ENCODE results near the gene SCYL1.

Gene SCYL1

DNA sequence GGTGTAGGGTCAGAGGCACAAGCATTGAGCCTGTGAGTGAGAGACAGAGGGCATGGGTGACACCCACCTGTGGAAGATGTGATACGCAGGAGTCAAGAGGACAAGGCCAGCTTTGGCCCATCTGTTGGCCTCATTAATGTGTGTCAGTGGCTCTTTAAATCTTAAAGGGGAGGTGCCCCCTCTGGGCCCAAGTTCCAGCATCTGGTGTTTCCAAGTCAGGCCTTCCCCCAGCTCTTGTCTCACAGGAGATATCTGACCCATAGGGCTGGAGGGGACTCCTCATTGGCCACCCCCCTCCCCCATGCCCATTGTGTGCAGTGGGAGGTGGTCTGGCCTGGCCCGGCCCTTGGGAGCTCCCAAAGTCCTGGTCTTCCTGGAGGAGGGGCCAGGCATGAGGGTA lies 61.8 kb downstream of the SCYL1 start:
- no peak for DNase-seq

Data from activated effector memory CD4-positive, alpha-beta T cell treated with Interleukin-2 at 50 U/mL for 16 hours (primary cell).